HG03039 (cell line): ENCODE measurements around the gene BAX.

Experiments
- ATAC-seq: cut with Tn5 transposase; IDR thresholded peaks from one replicate; pipeline ENCODE4 v1.9.1; 2021; ENCODE audit warnings: mild to moderate bottlenecking, moderate library complexity; ENCODE audit not compliant: unreplicated experiment

BAX gene

GRCh38 chr19:48961673-48962028 lies 7.0 kb downstream of the BAX start:
- no peak for ATAC-seq

DNA sequence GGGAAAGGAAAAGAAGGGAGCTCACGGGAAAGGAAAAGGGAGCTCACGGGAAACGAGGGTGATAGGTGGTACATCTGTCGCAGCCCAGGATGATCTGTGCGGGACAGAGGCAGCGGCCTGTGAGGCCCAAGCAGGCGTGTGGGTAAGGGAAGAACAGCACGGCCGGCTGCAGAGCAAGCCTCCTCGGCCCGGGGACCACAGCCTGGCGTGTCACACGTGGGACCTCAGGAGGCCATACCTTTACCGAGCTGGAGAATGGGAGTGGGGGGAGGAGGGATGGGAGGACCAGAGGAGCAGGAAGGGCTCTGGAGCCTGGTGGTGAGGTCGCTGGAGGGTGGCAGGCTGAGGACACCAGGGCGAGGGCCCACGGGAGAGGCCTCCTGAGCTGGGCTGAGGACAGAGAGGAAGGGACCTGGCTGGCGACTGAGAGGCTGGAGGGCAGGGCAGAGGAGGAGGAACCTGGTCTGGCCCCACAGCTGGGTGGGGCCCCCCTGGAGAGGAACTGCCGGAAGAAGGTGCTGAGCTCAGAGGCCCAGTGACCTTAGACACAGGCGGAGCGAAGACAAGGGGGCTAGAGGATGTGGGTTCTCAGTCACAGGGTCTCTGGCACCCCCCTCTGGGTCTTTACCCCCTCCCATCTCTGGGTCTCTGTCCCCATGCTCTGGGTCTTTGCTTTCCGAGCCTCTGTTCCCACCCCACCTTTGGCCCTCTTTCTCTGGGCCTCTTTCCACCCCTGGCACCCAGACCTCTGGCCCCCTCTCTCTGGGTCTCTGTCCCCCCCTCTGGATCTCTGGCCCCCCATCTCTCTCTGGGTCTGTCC lies 7.6 kb downstream of the BAX start:
- no peak for ATAC-seq

GRCh38 chr19:48962849-48963165 lies 8.1 kb downstream of the BAX start:
- no peak for ATAC-seq

DNA sequence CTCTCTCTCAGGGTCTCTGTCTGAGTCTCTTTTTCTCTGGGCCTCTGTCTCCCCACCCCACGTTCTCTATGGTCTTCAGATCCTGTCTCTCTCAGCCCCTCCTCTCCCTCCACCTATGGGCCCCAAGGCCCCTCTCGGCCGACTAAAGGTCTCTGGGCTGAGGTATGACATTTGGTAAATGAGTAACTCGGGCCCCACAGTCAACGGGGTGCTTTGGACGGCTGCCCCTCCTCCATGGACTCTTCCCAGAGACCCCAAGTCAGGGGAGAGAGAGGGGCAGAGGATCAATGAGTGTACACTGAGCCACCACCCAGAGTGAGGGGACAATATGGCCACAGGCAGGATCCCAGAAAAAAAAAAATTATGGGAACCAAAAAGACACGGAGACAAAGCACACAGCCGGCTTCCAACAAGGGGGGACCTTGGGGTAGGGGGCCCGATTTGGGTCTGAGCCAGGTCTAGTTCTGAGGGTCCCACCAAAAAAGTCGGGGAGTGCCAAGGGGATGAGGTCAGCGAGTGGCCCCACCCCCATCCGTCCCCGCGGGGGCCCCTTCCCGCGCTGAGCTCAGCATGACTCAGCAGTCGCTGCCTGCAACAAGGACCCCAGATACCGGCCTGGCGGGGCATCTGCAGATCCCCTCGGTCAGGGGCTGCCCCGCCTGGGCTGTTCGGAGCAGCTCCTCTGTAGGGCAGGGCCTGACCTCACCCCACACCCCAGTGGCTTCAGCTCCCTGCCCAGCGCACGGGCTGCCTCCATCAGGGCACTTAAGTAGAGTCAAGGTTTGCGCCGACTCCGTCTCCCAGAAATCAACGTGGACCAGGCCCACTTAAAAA lies 8.9 kb downstream of the BAX start:
- ATAC-seq, result peak; percentile 25

GRCh38 chr19:48964205-48965039 lies 9.7 kb downstream of the BAX start:
- ATAC-seq, result no peak

DNA sequence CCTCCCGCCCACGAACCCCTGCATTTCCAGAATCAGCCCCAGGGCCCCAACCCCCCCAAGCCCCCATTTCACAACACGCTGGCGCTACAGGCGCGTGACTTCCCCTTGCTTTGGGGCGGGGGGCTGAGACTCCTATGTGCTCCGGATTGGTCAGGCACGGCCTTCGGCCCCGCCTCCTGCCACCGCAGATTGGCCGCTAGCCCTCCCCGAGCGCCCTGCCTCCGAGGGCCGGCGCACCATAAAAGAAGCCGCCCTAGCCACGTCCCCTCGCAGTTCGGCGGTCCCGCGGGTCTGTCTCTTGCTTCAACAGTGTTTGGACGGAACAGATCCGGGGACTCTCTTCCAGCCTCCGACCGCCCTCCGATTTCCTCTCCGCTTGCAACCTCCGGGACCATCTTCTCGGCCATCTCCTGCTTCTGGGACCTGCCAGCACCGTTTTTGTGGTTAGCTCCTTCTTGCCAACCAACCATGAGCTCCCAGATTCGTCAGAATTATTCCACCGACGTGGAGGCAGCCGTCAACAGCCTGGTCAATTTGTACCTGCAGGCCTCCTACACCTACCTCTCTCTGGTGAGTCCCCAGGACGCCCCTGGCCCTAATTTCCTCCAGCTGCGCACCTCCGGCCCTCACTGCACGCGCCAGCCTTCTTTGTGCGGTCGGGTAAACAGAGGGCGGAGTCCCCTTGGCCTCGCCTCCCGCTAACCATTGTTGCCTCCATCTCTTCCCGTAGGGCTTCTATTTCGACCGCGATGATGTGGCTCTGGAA lies 10.5 kb downstream of the BAX start, which contains the start of gene FTL:
Gene FTL (plus strand): TSS at position 270 of the 766 bp plus-strand sequence. CDS start 199 bp downstream, at position 469.
- ATAC-seq, result peak; percentile 49

- ATAC-seq, result no peak
These were observed 11.3 kb downstream of the BAX start for GRCh38 chr19:48965806-48966540.

GRCh38 chr19:48966541-48967345 lies 12.1 kb downstream of the BAX start:
- ATAC-seq, result no peak

DNA sequence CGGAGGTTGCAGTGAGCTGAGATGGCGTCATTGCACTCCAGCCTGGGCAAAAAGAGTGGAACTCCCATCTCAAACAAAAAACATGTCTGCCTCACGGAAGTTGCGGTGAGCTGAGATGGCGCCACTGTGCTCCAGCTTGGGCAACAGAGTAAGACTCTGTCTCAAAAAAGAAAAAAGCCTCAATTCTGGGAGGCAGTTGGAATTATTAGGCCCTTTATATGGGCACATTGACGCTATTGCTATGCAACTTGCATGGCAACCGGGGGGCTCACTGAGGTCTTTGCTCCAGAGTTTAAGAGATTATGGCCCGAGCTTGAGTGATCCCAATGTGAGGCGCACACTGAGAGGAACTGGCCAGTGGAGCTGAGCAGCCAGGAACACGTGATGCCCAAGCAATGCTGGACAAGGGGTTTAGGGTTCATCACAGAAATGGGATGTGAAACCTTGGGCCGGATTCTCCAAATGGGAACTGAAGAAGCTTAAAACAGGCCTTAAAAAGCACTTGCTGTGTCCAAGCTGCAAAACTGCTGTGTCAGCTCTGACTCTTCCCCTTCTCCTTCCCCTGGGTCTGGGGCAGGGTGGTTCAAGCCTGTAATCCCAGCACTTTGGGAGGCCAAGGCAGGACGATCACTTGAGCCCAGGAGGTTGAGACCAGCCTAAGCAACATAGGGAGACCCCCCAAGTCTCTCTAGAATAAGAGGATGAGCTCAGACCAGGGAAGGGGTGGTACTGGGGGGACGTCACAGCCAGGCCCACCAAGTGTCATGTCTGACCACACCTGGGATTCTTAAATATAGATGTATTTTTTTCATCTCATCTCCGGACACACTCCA lies 12.9 kb downstream of the BAX start:
- ATAC-seq, result no peak

GRCh38 chr19:48968179-48968661 lies 13.5 kb downstream of the BAX start:
- ATAC-seq, result no peak

DNA sequence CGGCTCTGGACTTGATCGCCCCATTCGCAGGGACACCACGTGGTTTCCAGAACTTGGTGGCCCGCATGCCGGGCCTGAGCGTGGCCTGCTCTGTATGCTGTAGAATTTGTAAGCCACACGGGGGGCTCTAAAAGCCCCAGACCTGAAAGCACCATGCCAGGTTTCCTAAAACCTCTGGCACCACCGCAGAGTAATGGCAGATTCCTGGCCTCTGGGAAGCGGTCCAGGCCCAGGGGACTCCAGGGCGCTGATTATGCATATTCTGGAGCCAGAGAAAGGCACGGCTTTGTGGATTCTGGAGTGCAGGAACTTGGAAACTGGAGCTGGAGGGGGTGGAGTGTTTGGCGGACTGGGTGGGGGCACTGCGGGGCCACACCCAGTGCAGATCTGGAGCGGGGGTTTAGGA lies 14.1 kb downstream of the BAX start:
- ATAC-seq, result no peak

DNA sequence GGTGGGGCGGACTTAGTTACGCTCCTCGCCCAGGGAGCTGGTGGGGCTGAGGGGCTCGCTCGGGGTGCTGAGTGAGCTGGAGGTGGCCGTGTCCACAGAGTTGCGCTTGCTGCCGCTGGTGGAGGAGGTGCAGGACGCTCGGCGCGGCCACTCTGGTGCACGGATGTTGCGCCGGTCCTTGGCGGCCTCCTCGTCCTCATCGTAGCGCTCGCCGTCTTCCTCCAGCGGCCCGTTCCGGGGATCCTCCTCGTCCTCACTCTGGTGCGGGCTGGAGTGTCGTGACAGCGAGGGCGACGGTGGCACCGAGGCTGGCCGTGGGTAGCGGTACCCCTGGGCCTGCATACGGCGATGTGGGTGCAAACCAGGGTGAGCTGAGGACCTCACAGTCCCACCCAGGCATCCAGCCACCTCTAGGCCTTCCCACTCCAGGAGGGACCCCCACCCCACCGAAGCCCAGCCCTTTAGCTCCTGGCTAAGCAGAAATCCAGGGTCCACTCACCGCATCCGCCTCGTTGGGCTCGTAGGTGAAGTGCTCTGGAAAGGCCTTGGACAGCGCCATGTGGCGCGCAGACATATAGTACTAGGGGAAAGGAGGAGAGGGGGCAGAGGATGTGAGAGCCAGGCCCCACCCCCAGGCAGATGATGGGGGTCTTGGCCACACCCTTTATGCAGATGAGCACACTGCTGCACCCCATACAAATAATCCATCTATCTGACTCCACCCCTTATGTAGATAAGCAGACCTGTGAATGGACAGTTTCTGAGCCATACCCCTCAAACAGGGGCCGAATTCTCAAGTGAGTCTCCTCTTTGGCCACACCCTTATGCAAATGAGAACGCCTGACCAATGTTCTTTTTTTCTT lies 14.8 kb downstream of the BAX start:
- no peak for ATAC-seq

GRCh38 chr19:48970139-48970766 lies 15.6 kb downstream of the BAX start:
- ATAC-seq, result no peak

DNA sequence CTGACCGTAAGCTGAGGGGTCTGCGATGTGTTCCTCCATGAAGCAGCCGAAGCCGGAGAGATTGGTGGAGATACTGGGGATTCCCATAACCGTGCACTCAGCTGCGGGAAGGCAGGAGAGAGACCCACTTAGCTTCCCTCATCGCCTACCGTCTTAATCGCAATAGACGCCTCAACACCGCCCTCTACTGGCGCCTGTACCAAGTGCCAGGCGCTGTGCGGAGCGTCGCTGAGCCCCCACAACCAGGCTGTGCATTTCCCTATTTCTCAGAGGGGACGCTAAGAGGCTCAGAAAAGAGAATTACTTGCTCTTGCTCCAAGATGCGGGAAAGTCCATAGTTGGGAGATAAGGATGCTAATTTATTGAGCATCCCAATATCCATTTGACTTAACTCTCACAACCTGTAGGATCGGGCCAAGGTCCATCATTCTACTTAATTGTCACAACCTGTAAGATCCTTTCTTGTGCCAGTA lies 16.3 kb downstream of the BAX start:
- no peak for ATAC-seq

DNA sequence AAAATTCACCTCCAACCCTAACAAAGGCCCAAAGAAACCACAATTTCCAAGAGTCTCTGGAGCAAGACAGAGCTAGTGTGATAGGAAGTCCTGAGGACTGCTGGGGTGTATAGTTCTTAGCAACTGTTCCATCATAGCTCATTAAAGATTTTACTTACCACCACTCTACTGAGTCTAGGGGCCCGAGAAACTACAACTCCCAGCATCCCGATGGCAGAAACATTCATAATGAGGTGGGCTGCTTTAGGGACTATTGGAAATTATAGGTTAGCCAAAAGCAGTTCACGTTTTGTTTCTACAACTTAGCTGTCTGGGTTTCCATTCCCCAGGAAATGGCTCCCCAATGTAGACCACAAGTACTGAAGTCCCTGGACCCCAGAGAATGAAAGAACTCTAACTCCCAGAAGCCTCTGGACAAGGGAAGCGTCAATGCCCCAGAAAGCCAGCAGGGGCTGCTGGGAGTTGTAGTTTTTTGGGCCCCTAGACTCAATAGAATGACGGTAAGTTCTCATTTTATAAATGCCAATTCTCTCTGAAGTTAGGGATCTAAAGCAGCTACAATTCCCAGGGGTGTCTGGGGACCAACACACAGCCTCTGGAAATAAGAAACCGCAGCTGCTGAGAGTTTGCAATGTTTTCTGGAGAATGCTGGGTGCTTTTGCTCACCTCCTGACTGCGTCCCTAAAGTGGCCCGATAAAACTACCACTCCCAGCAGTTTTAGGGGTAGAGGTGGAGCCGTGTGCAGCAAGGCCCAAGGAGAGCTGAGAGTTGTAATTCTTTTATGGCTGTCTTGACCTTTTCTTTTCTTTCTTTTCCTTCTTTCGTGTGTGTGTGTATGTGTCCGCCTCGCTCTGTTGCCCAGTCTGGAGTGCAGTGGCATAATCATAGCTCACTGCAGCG lies 21.5 kb downstream of the BAX start:
- ATAC-seq, result no peak
